NCI-H146 treated with DMSO at 0.1 percent for 48 hours (cell line): ENCODE data around the gene TMEM125.

ENCODE experiments used
- DNase-seq: peaks from one replicate; lab custom pipeline; 2025; ENCODE audit not compliant: unreplicated experiment; lab: John Stamatoyannopoulos, UW

TMEM125 gene

DNA sequence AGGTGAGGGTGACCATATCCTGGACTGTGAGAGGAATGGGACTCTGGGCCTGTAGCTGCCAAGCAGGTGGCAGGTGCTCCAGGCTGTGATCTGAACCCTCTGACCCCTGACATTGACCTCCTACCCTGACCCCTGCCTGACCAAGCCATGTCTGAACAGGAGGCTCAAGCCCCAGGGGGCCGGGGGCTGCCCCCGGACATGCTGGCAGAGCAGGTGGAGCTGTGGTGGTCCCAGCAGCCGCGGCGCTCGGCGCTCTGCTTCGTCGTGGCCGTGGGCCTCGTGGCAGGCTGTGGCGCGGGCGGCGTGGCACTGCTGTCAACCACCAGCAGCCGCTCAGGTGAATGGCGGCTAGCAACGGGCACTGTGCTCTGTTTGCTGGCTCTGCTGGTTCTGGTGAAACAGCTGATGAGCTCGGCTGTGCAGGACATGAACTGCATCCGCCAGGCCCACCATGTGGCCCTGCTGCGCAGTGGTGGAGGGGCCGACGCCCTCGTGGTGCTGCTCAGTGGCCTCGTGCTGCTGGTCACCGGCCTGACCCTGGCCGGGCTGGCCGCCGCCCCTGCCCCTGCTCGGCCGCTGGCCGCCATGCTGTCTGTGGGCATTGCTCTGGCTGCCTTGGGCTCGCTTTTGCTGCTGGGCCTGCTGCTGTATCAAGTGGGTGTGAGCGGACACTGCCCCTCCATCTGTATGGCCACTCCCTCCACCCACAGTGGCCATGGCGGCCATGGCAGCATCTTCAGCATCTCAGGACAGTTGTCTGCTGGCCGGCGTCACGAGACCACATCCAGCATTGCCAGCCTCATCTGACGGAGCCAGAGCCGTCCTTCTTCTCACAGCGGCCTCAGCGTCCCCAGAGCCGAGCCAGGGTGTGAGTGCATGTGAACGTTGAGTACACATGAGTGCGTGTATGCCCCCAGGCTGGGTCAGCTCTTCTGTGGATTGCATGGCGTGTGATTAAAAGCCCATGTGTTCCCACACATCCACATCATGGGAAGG lies 3.1 kb downstream of the TMEM125 start:
- no peak for DNase-seq

GRCh38 chr1:43273708-43274107 lies 3.9 kb downstream of the TMEM125 start:
- DNase-seq = no peak

- no peak for DNase-seq
Measured at GRCh38 chr1:43274125-43274803, 4.5 kb downstream of the TMEM125 start.

- no peak for DNase-seq
Measured at GRCh38 chr1:43274804-43275180, 5.0 kb downstream of the TMEM125 start.

DNA sequence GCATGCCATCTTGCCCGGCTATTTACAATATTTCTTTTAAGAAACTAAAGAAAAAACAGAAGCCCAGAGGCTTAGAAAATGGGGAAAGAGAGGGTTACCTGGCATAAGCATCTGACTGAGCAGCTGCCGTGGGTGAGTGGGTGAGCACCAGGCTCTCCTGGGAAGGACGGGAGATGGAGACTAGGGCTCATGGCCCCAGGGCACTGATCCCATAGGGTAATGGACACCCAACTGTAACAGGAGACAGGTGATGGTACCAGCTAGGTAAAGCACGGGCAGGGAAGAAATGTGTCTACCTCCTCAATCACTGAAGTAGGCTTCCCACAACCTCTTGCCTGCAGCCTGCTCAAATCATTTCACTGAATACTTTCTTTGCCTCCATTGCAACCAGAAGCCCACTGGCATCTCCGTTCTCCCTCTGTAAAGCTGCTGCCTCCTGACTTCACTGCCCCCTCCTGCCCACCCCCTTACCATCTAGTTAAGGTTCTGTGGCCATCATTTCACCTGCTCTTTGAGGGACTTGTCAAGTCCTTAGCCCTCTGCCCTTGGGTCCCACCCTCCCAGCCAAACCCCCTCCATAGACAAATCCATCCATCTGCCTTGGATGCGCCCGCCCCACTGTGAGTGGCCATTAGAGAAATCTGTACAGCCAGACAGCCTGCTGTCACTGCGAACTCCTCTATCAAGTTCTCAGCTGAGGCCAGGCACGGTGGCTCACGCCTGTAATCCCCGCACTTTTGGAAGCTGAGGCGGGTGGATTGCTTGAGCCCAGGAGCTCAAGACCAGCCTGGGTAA lies 6.2 kb downstream of the TMEM125 start:
- DNase-seq = no peak

GRCh38 chr1:43276673-43277072 lies 6.9 kb downstream of the TMEM125 start:
- DNase-seq = no peak

- DNase-seq = no peak
Measured at GRCh38 chr1:43277116-43277876, 7.5 kb downstream of the TMEM125 start.

DNA sequence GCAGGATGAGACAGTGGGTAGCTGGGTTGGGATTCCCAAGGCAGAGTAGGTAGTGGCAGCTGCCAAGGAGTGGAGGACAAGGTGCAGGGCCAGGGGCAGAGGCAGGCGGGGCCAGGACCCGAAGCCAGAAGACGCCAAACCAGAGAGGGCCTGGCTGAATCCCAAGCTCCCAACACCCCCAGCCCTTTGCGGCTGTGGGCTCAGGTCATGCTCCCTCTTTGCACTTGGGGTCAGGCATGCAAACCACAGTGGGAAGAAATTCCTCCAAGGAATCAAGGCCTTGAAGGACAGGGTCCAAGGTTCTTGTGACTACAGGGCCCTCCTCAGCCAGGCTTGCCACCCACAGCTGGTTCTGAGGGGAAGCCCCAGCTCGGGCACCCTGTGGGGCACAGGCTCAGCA lies 9.4 kb downstream of the TMEM125 start:
- DNase-seq = no peak

- no peak for DNase-seq
Measured at GRCh38 chr1:43279666-43280065, 9.9 kb downstream of the TMEM125 start.

- DNase-seq = no peak
Measured at GRCh38 chr1:43280692-43281091, 10.9 kb downstream of the TMEM125 start.

GRCh38 chr1:43282220-43283195 lies 12.7 kb downstream of the TMEM125 start:
- DNase-seq = no peak

- no peak for DNase-seq
Measured at GRCh38 chr1:43284065-43284464, 14.3 kb downstream of the TMEM125 start.

DNA sequence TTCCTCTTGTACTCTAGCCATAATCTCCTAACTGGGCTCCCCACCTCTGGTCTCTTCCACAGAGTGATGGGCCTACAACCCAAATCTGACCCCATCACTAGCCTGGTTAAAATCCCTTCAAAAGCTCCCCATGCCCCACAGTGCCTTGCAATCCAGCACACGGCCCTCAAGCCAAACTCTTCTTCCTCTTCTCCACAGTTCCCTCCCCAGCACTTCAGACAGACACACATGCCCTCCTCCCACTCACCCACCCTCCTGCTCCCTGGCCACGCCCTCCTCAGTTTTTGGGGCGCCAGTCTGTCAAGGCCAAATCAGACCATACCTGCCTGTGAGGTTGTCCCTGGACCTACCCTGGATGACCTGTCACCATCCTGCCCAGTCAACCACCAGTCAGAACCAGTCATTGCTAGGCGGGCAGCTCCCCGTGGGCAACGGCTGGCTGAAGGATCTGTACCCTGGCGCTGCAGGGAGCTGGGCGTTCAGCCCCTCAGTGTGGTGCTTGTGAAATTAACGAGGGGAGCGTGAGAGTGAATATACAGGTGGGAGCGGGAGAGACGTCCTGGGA lies 14.8 kb downstream of the TMEM125 start:
- DNase-seq = no peak

DNA sequence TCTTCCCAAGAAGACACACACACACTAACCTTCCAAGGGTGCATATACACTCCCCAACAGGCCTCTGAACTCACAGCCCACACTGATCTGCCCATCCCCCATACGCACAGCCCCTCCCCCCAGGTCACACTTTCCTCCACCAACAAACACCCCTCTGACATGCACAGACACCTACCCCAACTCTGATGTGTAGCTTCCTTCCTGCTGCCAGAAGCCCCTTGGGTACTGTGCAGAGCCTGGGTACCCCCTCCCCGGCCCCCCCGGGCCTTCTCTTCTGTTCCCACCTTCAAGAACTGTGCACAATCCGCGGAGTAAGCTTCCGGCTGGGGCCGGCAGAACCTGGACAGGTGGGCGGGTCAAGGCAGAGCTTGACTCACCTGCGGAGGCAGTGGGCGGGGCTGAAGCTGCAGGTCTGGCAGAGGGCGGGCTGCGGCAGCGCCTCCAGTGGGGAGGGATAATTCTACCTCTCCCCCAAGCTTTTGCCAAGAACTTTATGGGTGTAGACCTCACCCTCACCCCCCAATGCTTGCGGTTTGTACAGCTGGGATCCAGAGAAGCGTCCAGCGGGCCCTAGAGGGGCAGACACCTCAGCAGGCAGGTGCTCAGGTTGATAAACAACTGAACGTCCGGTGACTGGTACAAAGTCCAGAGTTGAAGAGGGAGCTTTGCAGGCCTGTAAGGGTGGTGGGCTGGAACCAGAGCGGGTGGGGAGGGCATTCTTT lies 15.6 kb downstream of the TMEM125 start, which contains the start of gene C1orf210:
C1orf210 (minus strand) TSS at position 313 of the 722 bp plus-strand sequence. CDS start 2,311 bp downstream, outside the sequence.
- DNase-seq = peak; percentile 58

- no peak for DNase-seq
Measured at GRCh38 chr1:43286115-43286514, 16.3 kb downstream of the TMEM125 start.

- DNase-seq = no peak
Measured at GRCh38 chr1:43286533-43286932, 16.8 kb downstream of the TMEM125 start.

DNA sequence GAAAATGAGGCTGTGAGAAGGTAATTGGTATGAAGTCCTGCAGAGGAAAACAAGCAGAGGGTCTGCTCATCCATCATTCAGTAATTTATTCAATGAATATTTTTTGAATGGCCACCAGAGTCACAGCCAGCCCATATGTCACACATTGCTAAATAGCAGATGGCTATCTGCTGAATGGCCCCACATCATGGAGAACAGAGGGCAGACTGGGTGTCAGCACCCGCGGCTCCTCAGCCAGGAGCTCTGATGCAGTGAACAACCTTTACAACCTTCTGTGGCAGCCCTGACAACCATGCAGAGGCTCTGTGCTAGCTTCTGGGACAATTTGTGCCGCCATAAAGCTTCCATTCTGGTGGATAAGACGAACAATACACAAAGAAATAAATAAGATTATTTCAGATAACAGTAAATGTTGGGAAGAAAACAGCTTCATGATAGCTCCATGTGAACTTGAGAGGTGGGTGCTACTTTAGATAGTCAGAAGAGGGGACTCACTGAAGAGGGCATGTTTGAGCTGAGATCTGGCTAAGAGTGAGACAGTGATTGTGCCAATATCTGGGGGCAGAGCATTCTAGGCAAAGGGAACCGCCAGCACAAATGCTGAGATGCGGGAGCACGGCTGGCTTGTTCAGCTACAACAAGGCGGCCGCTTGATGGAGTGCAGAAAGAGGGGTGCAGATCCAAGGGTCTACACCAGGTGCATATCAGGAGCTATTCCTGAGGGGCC lies 18.4 kb downstream of the TMEM125 start:
- no peak for DNase-seq
